ENCODE data around the gene UBE2R2.

UBE2R2 gene

DNA sequence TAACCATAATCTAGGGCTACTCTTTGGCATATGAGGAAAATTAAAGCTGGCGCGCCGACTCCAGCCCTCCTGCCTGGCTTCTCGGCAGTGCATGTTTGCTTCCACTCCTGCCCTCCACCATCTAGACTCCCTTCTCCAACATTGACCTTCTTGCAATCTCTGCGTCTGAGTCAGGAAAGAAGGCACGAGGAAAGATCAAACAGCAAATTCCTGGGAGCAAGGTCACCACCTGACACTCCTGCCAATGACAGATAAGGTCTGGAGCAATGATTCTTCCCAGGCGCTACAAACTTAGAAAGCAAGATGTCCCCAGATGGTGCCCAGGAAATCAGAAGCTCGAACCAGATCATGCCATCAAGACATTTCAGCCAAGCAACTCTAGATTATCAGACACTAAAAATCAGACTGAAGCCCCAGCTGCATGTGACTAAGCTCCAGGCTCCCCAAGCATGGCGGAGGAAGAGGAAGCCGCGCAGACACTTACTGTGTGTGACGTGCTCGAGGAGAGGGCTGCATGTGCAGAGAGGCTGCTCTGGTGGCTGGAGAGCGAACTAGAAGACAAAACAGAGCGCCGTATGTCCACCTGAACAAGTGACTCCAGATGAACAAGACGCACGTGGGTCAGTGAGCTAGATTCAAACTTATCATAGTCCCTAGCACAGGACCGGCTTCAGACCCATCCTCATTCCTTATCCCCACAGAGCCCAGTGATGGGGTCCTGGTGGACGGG lies 115.3 kb downstream of the UBE2R2 start:
- TF ChIP-seq, protein P1, sequence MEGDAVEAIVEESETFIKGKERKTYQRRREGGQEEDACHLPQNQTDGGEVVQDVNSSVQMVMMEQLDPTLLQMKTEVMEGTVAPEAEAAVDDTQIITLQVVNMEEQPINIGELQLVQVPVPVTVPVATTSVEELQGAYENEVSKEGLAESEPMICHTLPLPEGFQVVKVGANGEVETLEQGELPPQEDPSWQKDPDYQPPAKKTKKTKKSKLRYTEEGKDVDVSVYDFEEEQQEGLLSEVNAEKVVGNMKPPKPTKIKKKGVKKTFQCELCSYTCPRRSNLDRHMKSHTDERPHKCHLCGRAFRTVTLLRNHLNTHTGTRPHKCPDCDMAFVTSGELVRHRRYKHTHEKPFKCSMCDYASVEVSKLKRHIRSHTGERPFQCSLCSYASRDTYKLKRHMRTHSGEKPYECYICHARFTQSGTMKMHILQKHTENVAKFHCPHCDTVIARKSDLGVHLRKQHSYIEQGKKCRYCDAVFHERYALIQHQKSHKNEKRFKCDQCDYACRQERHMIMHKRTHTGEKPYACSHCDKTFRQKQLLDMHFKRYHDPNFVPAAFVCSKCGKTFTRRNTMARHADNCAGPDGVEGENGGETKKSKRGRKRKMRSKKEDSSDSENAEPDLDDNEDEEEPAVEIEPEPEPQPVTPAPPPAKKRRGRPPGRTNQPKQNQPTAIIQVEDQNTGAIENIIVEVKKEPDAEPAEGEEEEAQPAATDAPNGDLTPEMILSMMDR (IDR thresholded peaks at IDR 0.05; ENCODE audit: low read depth, low read length, missing control alignments): no peak
- DNase-seq (ENCODE audit: low read depth): no peak

DNA sequence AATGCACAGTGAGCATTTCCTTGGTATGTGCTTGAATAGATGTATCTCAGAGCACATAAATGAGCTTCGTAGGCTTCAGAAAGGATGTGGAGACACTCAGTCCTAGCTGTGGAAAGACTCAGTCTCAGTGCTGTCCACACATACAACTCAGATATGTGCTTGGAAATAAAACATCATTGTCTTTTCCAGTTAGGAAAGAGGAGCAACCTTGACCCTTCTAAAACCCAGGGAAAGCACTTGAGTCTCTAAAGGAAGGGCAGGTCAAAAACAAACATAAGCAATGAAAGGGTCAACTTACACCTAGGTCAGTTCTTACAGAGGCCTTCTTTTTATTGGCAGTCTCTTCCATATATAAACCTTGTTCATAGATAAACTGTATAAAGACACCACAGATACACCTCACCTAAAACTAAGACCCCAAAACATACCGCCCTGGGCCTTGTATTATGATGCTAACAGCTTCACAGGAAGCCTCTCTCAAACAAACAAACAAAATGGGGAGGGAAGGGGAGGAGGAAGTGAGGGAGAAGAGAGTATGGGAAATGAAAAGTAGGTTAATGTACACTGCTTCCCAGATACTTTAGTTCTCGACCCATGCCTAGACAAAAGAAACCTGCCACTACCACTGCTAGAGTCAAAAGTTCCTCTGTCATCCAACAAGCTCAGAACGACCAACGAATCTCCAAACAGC lies 117.4 kb downstream of the UBE2R2 start:
- no peak for DNase-seq (ENCODE audit: low read depth)
- no peak overlapping the region for H3K4me3 ChIP-seq (ENCODE audit: low read depth, low read length)
- TF ChIP-seq, protein P1 (IDR thresholded peaks at IDR 0.05; ENCODE audit: low read depth, low read length, missing control alignments): no peak

More for the DNA sequence above, 115.3 kb downstream of the UBE2R2 start:
- H3K4me3 ChIP-seq (ENCODE audit: low read depth, low read length): no peak overlapping the region

DNA sequence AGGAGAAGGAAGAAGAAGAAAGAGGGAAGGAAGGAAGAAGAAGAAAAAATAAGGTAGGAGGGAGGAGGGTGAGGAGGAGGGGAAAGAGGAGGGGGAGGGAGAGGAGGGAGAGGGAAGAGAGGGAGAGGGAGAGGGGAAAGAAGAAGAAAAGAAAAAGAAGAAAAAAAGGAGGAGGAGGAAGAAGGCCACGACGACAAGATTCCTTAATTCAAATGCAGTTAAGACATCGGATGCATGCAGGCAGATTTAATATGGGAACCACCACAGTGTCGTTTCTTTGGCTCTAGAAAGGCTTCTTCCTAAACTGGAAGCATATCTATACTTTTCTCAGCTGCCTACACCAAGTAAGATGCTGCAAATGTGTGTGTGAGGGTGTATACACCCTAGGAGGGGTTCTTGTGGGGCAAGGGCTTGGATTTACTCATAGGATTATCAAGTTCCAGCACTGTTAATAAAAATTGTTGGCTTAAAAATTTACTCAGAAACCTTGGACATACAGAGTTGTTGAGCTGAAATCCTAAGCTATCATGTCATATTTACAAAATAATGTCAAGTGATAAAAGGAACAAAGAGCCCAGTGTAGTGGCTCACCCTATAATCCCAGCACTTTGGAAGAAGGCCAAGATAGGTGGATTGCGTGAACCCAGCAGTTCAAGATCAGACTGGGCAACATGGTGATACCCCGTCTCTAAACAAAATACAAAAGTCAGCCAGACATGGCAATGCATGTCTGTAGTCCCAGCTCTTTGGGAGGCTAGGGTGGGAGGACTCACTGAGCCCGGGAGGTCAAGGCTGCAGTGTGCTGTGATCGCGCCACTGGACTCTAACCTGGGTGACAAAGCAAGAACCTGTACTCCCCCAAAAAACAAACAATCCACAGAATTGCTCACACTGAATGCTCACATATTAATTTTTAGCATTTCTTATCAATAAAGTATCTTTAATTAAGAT lies 123.2 kb downstream of the UBE2R2 start:
- DNase-seq (ENCODE audit: low read depth): no peak
- H3K4me3 ChIP-seq (ENCODE audit: low read depth, low read length): no peak overlapping the region
- TF ChIP-seq, protein P1 (IDR thresholded peaks at IDR 0.05; ENCODE audit: low read depth, low read length, missing control alignments): no peak

DNA sequence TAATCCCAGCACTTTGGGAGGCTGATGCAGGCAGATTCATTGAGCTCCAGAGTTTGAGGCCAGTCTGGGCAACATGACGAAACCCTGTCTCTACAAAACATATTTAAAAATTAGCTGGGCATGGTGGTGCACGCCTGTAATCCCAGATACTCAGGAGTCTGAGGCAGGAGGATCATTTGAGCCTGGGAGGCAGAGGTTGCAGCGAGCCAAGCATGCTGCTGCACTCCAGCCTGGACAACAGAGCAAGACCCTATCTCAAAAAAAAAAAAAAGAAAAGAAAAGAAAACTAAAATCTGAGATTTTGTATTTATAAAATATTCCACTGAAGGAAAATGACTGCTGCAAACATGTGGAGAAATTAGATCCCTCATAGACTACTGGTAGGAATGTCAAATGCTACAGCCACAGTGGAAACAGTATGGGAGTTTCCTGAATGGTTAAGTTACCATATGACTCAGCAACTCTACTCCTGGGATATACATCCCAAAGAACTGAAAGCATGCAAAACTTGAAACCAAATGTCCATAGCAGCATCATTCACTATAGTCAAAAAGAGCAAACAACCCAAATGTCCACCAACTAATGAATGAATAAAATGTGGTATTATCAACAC lies 125.6 kb downstream of the UBE2R2 start:
- H3K4me3 ChIP-seq (ENCODE audit: low read depth, low read length): no peak overlapping the region
- DNase-seq (ENCODE audit: low read depth): no peak
- TF ChIP-seq, protein P1 (IDR thresholded peaks at IDR 0.05; ENCODE audit: low read depth, low read length, missing control alignments): no peak

DNA sequence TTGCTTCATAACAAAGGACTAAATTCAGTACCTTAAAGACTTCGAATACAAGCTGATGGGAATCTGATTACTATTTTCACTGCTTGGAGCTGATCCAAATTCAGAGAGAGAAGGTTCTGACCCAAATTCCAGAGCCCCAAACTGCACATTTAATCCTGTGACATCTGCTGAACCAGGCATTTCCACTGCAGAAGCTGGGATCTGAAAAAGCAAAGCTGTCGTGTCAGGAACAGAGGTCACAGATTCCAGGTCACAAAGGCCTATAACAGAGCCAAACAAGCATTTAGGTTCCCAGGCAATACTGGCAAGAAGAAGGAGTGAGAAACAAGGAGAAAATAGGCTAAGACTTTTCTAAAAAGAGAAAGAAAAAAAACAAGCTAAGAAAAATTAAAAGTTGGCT lies 126.4 kb downstream of the UBE2R2 start:
- H3K4me3 ChIP-seq (ENCODE audit: low read depth, low read length): no peak overlapping the region
- no peak for DNase-seq (ENCODE audit: low read depth)
- TF ChIP-seq, protein P1 (IDR thresholded peaks at IDR 0.05; ENCODE audit: low read depth, low read length, missing control alignments): no peak

DNA sequence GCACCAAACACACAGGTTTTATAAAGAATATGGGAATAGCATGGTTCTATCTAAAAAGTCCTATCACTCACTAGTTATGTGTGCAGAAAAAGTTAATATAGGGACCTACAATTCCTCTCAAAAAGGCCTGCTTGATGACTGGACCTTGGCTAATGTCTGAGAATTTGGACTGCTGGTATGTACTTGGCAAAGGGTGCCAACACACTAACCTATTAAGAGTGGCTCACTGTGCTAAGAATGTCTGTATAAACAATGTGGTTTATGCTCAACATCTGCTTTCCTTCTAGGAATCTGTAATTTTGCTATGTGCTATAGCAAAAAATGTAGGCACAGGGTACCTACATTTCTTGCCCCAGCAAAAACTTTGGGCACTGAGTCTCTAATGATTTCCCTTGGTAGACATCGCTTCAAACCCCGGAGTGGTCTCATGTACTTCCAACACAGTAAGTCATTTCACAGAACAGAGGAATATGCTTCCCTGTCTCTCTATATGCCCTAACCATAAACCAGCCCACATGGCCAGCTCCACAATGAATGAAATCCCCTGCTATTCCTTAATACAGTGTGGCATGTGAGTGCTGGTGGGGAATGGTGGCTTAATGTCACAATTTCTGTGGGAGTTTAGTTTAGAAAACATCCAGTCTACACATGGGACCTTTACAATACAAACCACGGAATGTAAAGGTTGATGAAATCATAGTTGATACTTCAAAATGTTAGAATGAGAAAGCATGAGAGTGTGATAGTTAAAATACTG lies 130.0 kb downstream of the UBE2R2 start:
- DNase-seq (ENCODE audit: low read depth): no peak

More for the DNA sequence above, 130.0 kb downstream of the UBE2R2 start:
- H3K4me3 ChIP-seq (ENCODE audit: low read depth, low read length): no peak overlapping the region
- TF ChIP-seq, protein P1 (IDR thresholded peaks at IDR 0.05; ENCODE audit: low read depth, low read length, missing control alignments): no peak

Data from GM12864 (cell line).